ENCODE results near the gene FASTKD2.

Gene FASTKD2

GRCh38 chr2:206790311-206790935 is 25.0 kb downstream of the FASTKD2 start:
- Histone ChIP-seq H3K27ac (no peak overlapping the region), H3K4me3 (no peak overlapping the region)
- no peak for TF ChIP-seq CTCF (IDR thresholded peaks at IDR 0.05)
- DNase-seq (ENCODE audit: low spot score) = no peak

DNA sequence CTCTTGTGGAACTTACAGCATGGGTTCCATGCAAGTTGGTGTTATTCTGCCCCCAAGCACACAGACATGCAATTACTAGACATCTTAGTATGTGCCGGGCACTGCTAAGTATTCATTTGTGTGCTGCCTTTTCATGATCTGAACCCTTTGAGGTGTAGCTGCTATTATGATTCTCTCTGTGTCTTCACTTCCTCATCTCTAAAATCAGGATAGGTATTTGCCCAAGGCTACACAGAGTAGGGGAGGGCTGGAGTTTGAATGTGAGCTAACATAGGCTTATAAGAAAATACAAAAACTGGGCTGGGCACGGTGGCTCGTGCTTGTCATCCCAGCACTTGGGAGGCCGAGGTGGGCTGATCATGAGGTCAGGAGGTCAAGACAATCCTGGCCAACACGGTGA is 27.2 kb downstream of the FASTKD2 start:
- no peak overlapping the region for H3K27ac ChIP-seq
- no peak for TF ChIP-seq CTCF (IDR thresholded peaks at IDR 0.05)
- no peak for DNase-seq (ENCODE audit: low spot score)
- no peak overlapping the region for H3K4me3 ChIP-seq

DNA sequence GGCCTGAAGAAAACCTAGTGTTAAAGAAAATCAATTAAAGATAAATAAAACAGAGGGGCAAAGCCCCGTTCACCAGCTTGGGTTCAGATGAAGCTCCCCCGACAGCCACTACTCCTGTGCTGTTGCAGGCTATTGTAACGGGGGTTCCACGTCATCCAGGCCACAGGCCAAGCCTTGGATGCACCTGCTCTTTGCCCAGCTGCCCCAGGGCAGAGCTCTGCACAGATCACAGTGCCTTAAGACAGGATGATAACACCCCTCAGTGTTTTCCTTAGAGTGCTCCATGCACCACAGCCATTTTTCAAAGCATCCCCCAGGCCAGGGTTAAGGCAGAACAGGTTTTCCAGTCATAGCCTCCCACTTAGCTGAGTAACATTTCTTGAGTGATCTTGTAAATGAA is 32.0 kb downstream of the FASTKD2 start:
- DNase-seq (ENCODE audit: low spot score) = no peak
- no peak overlapping the region for H3K4me3 ChIP-seq
- no peak overlapping the region for H3K27ac ChIP-seq
- no peak for TF ChIP-seq CTCF (IDR thresholded peaks at IDR 0.05)

DNA sequence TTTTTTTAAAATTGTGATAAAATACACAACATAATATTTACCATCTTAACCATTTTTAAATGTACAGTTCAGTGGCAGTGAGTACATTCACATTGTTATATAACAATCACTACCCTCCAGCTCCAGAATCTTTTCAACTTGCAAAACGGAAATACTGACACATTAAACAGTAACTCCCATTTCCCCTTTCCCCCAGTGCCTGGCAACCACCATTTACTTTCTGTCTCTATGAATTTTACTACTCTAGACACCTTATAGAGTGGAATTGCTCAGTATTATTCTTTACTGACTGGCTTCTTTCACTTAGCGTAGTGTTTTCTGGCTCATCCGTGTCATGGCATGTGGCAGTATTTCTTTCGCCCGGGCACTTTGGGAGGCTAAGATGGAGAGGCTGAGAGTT is 32.6 kb downstream of the FASTKD2 start:
- no peak overlapping the region for H3K27ac ChIP-seq
- no peak overlapping the region for H3K4me3 ChIP-seq
- TF ChIP-seq CTCF (IDR thresholded peaks at IDR 0.05) = no peak
- no peak for DNase-seq (ENCODE audit: low spot score)

DNA sequence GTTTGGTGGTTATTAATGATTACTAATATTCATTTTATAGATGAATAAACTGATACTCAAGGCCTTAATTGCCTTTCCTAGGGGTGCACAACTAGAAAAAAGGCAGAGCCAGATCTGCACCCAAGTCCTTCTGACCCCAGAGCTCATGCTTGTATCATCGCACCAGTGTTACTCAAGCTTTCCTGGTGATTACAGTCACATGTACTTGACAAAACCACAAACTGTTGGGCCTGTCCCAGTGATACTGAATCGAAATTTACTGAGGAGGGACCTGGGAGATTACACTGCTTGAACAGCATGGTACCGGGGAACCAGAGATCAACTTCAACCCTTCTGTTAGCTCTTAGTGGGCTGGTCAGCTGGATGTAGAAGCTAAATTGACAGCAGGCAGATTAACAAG is 33.7 kb downstream of the FASTKD2 start:
- no peak for TF ChIP-seq CTCF (IDR thresholded peaks at IDR 0.05)
- no peak overlapping the region for H3K27ac ChIP-seq
- H3K4me3 ChIP-seq = no peak overlapping the region
- DNase-seq (ENCODE audit: low spot score) = no peak

DNA sequence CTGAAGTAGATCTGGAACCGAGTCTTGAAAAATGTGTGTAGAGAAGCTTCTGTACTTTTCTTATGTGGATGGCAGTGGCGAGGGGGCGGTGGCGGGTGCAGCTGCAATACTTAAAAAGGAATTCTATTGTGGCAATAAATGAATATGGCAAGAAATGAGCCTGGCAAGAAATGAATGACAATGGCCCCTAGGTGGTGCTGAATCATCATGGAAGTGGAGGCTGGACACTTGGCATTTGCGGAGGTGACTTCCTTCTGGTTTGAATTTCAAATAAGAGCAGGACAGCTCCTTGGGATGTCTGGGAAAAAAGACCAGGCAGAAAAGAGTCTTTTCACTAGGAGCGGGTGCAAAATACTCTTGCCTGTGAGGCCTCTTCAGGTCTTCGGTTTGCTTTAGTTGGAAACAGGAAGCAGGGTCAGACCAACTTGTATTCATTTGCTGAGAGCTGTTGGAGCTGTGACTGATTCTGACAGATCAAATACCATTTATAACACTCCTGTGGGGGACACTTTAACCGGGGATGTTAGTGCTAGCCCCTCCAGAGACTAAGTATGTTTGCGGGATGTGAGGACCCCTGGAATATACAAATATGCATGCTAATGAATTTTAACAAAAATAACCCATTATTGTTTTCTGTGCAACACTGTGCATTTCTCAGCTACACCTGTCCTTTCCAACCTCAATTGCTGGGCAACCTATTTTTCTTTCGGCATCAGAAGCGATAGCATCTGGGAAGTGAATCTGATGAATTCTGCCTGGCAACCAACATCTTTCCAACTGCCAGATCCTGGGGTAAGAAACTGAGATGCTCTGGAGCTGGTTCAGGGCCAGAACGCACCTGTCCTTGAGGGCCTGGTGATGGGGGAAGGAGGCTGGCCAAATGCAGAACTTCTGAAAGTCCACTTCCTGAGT is 35.4 kb downstream of the FASTKD2 start:
- H3K4me3 ChIP-seq = no peak overlapping the region
- peak; percentile 26 for TF ChIP-seq CTCF (IDR thresholded peaks at IDR 0.05)
- H3K27ac ChIP-seq = no peak overlapping the region

More for the DNA sequence above, 35.4 kb downstream of the FASTKD2 start:
- peak; percentile 76 for DNase-seq (ENCODE audit: low spot score)
